Lower leg skin (tissue), 4 donors: ENCODE data around the gene ATP9B. TPM values are rescaled to one million over a fixed set of nuclear protein-coding genes. Genes with fewer than 3 reads are reported as not detected.

Source experiments
- DNase-seq, 2 donors: peaks; one replicate each; pipeline ENCODE4 v3.0.0-alpha.2; 2019; ENCODE audit warnings: low spot score in 2 of 2
- H3K4me3 ChIP-seq: fragments of 200-600 bp; sonication (generic); 2 replicates; pipeline ENCODE4 v1.5.1; 2017; ENCODE audit warnings: mild to moderate bottlenecking, low read depth; ENCODE audit not compliant: poor library complexity, severe bottlenecking
- CTCF ChIP-seq, 3 donors: fragments of 450-650 bp; IDR thresholded peaks; one replicate each; pipeline ENCODE4 v1.5.1; 2016; ENCODE audit warnings: antibody characterized with exemption in 3 of 3, mild to moderate bottlenecking in 3 of 3, moderate library complexity in 2 of 3
- POLR2A ChIP-seq, 2 donors: fragments of 450-650 bp; IDR thresholded peaks; one replicate each; pipeline ENCODE4 v1.6.1; 2016 to 2017; ENCODE audit warnings: antibody characterized with exemption in 2 of 2, mild to moderate bottlenecking in 1 of 2, moderate library complexity in 1 of 2
- WGBS, 2 donors: methylation state at CpG; one replicate each; pipeline ENCODE4 v1.1.5; 2018; 5-methylcytosine and 5-hydroxymethylcytosine counted together
- intact Hi-C: fragments of 100-400 bp; cut with DNase I; formaldehyde crosslinking; loops from one replicate; pipeline ENCODE4 v1.15.0; 2023; ENCODE audit warnings: low total_unique reads
- total RNA-seq, 4 donors: library from RNA; depleted of rRNA; stranded (reverse); fragments of >200 nt; gene quantifications; one replicate each; pipeline ENCODE4 v1.1.0, GENCODE V29; 2016

The ATP9B gene
- total RNA-seq, 4 donors from 2014 or later = 19.9 to 39.9 (median 26.0) TPM

GRCh38 chr18:79345981-79346380 is 276.8 kb downstream of the ATP9B start:
- 90 to 97% methylated on average over 26 of the region's 26 CpGs for WGBS, 2 donors
- intact Hi-C loops = no loop called here
- DNase-seq = no peak
- TF ChIP-seq POLR2A (IDR thresholded peaks at IDR 0.05) (no peak), CTCF (IDR thresholded peaks at IDR 0.05) (no peak)
- no peak overlapping the region for H3K4me3 ChIP-seq

GRCh38 chr18:79348066-79348465 is 278.9 kb downstream of the ATP9B start:
- no peak for DNase-seq
- WGBS, 2 donors = 82 to 83% methylated on average over 5 of the region's 5 CpGs

GRCh38 chr18:79352432-79352831 is 283.2 kb downstream of the ATP9B start:
- no peak overlapping the region for H3K4me3 ChIP-seq
- WGBS, 2 donors = 78 to 84% methylated on average over 6 of the region's 6 CpGs
- intact Hi-C loops = no loop called here
- TF ChIP-seq POLR2A (IDR thresholded peaks at IDR 0.05) (no peak), CTCF (IDR thresholded peaks at IDR 0.05) (no peak)
- DNase-seq = no peak

More at GRCh38 chr18:79348066-79348465, 278.9 kb downstream of the ATP9B start:
- intact Hi-C loops = no loop called here
- TF ChIP-seq CTCF (IDR thresholded peaks at IDR 0.05) (no peak), POLR2A (IDR thresholded peaks at IDR 0.05) (no peak)
- no peak overlapping the region for H3K4me3 ChIP-seq

GRCh38 chr18:79353267-79353666 is 284.1 kb downstream of the ATP9B start:
- no peak overlapping the region for H3K4me3 ChIP-seq
- intact Hi-C loops = no loop called here
- TF ChIP-seq POLR2A (IDR thresholded peaks at IDR 0.05) = no peak
- no peak for TF ChIP-seq CTCF (IDR thresholded peaks at IDR 0.05)
- no peak for DNase-seq
- WGBS, 2 donors = 89 to 92% methylated on average over 17 of the region's 17 CpGs

GRCh38 chr18:79354350-79354749 is 285.2 kb downstream of the ATP9B start:
- no peak for DNase-seq
- 79 to 97% methylated on average over 8 of the region's 8 CpGs for WGBS, 2 donors
- intact Hi-C loops = no loop called here

More at GRCh38 chr18:79354350-79354749, 285.2 kb downstream of the ATP9B start:
- no peak for TF ChIP-seq CTCF (IDR thresholded peaks at IDR 0.05)
- no peak for TF ChIP-seq POLR2A (IDR thresholded peaks at IDR 0.05)
- H3K4me3 ChIP-seq = no peak overlapping the region
